Fibroblast of pulmonary artery (primary cell): ENCODE measurements around the gene CAMK2D.

Experiments used
- DNase-seq: peaks from one replicate; pipeline ENCODE4 v3.0.0-alpha.2; 2010; ENCODE audit warnings: low read depth
- H3K4me3 ChIP-seq: replicated peaks from 2 replicates; pipeline ENCODE4 v1.5.1; 2011; ENCODE audit warnings: low read depth, mild to moderate bottlenecking, control low read depth, low read length, moderate library complexity
- TF ChIP-seq, protein P1 (sequence below): IDR thresholded peaks from 2 replicates; pipeline ENCODE4 v1.5.1; 2011; ENCODE audit warnings: mild to moderate bottlenecking, control low read depth, low read length, inconsistent platforms; ENCODE audit errors: missing control alignments

Gene CAMK2D

DNA sequence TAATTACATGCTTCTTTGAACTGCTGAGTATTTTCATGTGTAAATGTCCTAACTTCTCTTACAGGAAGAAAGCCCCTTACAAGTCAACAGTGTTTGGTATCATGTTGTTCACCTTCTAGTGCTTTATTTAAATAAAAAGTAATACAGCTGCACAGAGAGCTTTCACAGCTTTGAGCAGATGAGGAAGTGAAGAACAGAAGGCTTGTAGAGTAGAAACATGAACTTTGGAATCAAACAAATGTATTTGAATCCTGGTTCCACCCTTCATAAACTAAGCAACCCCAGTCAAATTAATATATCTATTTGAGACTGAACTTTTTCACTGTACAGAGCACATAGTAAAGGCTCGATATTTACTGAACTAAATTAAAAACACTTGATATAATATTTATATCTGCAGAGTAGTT, 120.5 kb downstream of the CAMK2D start:
- no peak overlapping the region for H3K4me3 ChIP-seq
- TF ChIP-seq, protein P1, sequence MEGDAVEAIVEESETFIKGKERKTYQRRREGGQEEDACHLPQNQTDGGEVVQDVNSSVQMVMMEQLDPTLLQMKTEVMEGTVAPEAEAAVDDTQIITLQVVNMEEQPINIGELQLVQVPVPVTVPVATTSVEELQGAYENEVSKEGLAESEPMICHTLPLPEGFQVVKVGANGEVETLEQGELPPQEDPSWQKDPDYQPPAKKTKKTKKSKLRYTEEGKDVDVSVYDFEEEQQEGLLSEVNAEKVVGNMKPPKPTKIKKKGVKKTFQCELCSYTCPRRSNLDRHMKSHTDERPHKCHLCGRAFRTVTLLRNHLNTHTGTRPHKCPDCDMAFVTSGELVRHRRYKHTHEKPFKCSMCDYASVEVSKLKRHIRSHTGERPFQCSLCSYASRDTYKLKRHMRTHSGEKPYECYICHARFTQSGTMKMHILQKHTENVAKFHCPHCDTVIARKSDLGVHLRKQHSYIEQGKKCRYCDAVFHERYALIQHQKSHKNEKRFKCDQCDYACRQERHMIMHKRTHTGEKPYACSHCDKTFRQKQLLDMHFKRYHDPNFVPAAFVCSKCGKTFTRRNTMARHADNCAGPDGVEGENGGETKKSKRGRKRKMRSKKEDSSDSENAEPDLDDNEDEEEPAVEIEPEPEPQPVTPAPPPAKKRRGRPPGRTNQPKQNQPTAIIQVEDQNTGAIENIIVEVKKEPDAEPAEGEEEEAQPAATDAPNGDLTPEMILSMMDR, result no peak
- DNase-seq, result no peak

DNA sequence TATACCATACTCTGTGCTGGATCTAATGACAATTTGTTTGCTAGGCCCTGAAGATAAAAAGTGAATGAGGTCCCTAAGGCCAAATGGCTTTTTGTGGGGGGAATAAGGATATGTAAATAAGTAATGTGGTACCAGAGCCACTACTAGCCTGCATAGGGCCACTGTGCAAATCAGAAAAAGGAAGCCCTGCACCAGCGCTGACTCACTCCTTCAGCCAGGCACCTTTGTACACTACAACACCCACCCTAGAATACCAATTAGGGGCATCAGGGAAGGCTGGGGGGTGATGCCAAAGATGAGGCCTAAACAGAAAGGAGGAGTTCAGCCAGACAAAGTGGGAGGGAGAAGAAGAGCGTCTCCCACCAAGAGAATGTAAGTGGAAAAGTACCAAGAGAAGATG, 122.2 kb downstream of the CAMK2D start:
- TF ChIP-seq, protein P1, result no peak
- no peak for DNase-seq
- H3K4me3 ChIP-seq, result no peak overlapping the region

DNA sequence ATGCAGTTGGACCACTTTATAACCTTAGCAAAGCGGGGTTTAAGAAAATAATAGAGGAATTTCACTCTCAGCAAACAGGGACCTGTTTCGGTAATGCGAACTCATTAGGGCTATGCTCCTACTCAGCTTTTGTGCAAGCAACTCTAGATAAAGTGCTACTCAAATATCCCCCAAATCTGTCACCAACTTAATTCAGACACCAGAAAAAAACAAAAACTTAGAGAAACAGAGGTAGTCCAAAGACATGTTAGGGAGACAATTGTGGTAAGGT, 123.0 kb downstream of the CAMK2D start:
- TF ChIP-seq, protein P1, result no peak
- DNase-seq, result no peak
- H3K4me3 ChIP-seq, result no peak overlapping the region

DNA sequence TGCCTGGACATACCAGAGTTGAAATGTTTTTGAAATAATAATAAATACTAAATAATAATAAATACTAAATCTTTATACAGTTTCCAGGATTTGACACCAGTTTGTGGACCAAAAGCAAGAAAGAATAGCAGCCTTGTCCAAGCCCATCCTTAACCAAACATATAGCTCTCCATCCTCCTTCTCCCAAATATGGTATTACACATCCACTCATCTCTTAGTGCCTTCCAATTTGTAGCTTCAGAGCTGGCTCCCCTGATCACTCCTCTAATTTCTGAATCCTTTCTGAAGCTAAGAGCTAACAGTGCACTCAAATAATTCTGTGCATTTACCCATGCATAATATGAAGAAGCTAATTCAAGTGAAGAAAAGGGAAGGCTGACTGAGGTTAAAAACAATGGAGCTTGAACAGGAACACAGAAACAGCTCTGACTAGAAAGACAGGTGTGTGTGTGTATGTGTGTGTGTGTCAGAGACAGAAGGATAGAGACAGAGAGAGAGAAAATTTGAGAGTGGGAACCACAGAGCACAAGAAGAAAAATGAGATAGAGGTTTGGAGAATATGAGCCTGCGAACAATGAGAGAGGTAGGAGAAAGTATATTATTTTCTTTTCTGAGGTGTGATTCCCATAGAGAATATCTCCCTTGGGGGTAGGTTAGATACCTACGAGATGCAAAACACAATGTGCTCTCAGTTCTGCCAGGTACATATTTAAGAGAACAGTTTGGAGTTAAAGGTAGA, 123.5 kb downstream of the CAMK2D start:
- TF ChIP-seq, protein P1, result no peak
- DNase-seq, result no peak
- H3K4me3 ChIP-seq, result no peak overlapping the region

DNA sequence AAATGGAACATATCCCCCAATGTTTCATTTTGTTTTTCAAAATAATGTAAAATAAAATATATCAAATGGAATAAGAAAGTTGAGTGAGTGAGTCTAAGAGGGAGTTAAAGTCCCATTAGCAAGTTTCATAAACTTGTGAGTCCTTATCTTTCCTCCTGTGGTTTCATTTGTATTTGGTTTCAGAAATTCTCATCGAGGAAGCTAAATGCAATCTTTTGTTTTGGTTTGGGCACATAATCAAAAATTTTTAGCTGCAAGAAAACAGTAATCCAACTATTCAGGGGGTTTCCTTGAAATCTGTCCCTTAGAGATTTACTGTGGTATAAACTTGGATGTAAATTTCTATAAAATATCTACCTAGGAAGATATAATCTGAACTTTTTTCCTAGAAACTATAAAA, 124.2 kb downstream of the CAMK2D start:
- DNase-seq, result peak; percentile 83
- no peak overlapping the region for H3K4me3 ChIP-seq
- TF ChIP-seq, protein P1, result no peak

DNA sequence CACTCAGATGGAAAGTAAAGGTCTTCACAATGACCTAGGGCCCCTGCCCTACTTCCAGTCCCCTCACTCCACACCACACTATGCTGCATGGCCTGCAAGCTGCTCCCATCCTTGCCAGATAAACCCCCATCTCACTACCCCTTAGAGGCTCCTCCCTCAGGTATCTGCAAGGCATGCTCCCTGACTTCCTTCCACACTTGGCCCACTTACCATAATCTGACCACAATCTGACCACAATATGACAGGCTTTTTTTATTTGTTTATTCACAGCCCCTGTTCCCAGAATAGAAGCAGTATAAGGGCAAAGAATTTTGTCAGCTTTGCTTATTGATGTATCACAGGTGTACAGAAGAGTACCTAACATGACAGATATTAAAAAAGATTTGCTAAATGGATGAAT, 124.7 kb downstream of the CAMK2D start:
- H3K4me3 ChIP-seq, result no peak overlapping the region
- TF ChIP-seq, protein P1, result no peak
- peak; percentile 61 for DNase-seq

DNA sequence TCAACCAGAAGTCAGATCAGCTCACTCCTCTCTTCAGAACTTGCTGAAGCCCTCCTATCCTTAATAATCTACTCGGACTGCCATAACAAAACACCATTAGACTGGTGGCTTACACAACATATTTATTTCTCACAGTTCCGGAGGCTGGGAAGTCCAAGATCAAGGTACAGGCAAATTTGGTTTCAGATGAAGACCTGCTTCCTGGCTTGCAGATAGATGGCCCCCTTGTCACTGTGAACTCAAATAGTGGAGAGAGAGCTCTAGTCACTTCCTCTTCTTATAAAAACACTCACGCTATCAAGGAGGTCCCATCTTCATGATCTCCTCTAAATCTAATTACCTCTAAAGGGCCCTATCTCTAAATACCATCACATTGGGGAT, 125.1 kb downstream of the CAMK2D start:
- no peak for DNase-seq
- H3K4me3 ChIP-seq, result no peak overlapping the region
- TF ChIP-seq, protein P1, result no peak
